Endodermal cell (in vitro differentiated cells): Measurements from ENCODE around the gene RORB. TPM values are rescaled to one million over a fixed set of nuclear protein-coding genes. Genes with fewer than 3 reads are reported as not detected.

Experiments used
- DNase-seq: peaks from one replicate; pipeline ENCODE4 v3.0.0-alpha.2; 2017
- H3K27ac ChIP-seq: 2 replicates; pipeline ENCODE4 v1.5.1; 2013; ENCODE audit warnings: mild to moderate bottlenecking, low read depth, low read length, moderate library complexity
- H3K27me3 ChIP-seq: 2 replicates; pipeline ENCODE4 v1.6.1; 2013; ENCODE audit warnings: mild to moderate bottlenecking, low read length, moderate library complexity; ENCODE audit not compliant: insufficient read depth, control insufficient read depth, poor library complexity, severe bottlenecking
- H3K36me3 ChIP-seq: 2 replicates; pipeline ENCODE4 v1.7.0; 2013; ENCODE audit warnings: mild to moderate bottlenecking, low read length, moderate library complexity; ENCODE audit not compliant: control insufficient read depth, insufficient read depth
- H3K4me1 ChIP-seq: one replicate; pipeline ENCODE4 v1.7.0; 2013; ENCODE audit warnings: low read length; ENCODE audit not compliant: control insufficient read depth, insufficient read depth
- H3K4me3 ChIP-seq: 2 replicates; pipeline ENCODE4 v1.5.1; 2013; ENCODE audit warnings: mild to moderate bottlenecking, low read length, moderate library complexity
- H3K9ac ChIP-seq: 2 replicates; pipeline ENCODE4 v1.6.1; 2013; ENCODE audit warnings: mild to moderate bottlenecking, low read length, moderate library complexity; ENCODE audit not compliant: poor library complexity, severe bottlenecking; ENCODE audit errors: extremely low read depth
- H3K9me3 ChIP-seq: 2 replicates; pipeline ENCODE4 v1.6.1; 2013; ENCODE audit warnings: mild to moderate bottlenecking, low read length, moderate library complexity; ENCODE audit not compliant: control insufficient read depth
- H3K27ac Mint-ChIP-seq: 2 replicates; pipeline ENCODE4 v1.8.0; 2020; ENCODE audit warnings: mixed read lengths
- H3K27me3 Mint-ChIP-seq: 2 replicates; pipeline ENCODE4 v1.8.0; 2021; ENCODE audit warnings: mild to moderate bottlenecking, mixed read lengths; ENCODE audit not compliant: insufficient read depth
- H3K36me3 Mint-ChIP-seq: 2 replicates; pipeline ENCODE4 v1.8.0; 2020; ENCODE audit warnings: low read depth, mixed read lengths
- H3K4me1 Mint-ChIP-seq: 2 replicates; pipeline ENCODE4 v1.8.0; 2020; ENCODE audit warnings: mixed read lengths
- H3K4me3 Mint-ChIP-seq: 2 replicates; pipeline ENCODE4 v1.8.0; 2020; ENCODE audit warnings: mild to moderate bottlenecking, moderate library complexity, mixed read lengths
- H3K9me3 Mint-ChIP-seq: 2 replicates; pipeline ENCODE4 v1.8.0; 2020; ENCODE audit warnings: mild to moderate bottlenecking, mixed read lengths
- CTCF ChIP-seq: fragments of 200-600 bp; sonication (generic); conservative IDR thresholded peaks from 2 replicates; pipeline ENCODE4 v1.5.0; 2021; ENCODE audit warnings: antibody characterized with exemption, mild to moderate bottlenecking
- WGBS, 2 experiments: methylation state at CpG; one replicate each; pipeline versions ENCODE4 v1.1.5 to v1.1.7; 2013; ENCODE audit warnings: missing lambda C conversion rate in 2 of 2, mixed read lengths in 1 of 2; ENCODE audit not compliant: insufficient coverage in 1 of 2, insufficient read length in 1 of 2; 5-methylcytosine and 5-hydroxymethylcytosine counted together
- total RNA-seq, 2 donors: library from RNA; stranded (reverse); fragmentation: NEBNext Ultra II Directional in 1 of 2; extraction: Animal tissue kit (Norgen Biotek cat#: 25700) in 1 of 2; gene quantifications; 2 replicates in 1 of 2; 3 replicates in 1 of 2; pipeline ENCODE4 v1.2.1, GENCODE V29; 2021

The RORB gene
- total RNA-seq, 2 donors from 2014 or later: 0.18 to 0.88 TPM

DNA sequence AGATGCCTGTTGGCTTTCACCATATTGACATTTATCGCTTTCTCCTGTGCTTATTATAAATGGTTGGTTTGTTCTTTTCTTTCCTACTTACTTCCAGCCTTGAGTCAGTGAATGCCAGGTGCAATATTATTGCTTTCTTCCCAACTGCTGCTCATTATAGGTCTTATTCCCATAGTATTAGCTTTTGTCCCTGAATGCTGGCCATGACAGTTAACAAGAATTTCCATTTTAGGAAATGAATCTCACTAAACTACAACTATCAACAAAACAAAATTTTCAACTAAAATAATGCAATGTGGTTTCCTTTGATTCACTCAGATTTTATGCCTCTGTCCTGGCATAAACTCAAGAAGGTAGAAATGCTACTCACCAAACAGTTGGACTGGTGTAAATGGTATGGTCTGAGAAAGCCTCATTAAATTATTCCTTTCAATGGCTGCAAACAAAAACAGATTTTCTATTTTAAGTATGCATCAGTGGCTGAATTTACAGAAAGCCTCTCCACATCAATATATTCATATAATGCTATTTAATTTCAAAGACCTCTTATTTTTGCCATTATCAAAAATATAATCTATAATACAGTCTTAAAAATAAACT is 245.2 kb downstream of the RORB start:
- Mint-ChIP-seq H3K27me3 (no peaks in the 10 kb centered on the region), H3K27ac (no peak overlapping the region), H3K36me3 (no peaks in the 10 kb centered on the region), H3K4me1 (no peaks in the 10 kb centered on the region), H3K4me3 (no peak overlapping the region), H3K9me3 (no peaks in the 10 kb centered on the region)
- Histone ChIP-seq H3K36me3 (no peaks in the 10 kb centered on the region), H3K9me3 (no peaks in the 10 kb centered on the region), H3K27me3 (no peaks in the 10 kb centered on the region), H3K4me1 (no peaks in the 10 kb centered on the region), H3K4me3 (no peak overlapping the region), H3K9ac (no peak overlapping the region), H3K27ac (no peak overlapping the region)
- no peak for TF ChIP-seq CTCF
- 100% methylated on average over 1 of the region's 1 CpG; no CpG with 5 or more reads in 1 of the 2 experiments for WGBS, 2 experiments
- no peak for DNase-seq
